Uterus (tissue), 2 donors: ENCODE data around the gene FMN1.

ENCODE experiments used
- CTCF ChIP-seq, 4 experiments: fragments of 200-600 bp in 2 of 4; fragments of 450-650 bp in 2 of 4; sonication (generic) in 2 of 4; IDR thresholded peaks; one replicate each; pipeline ENCODE4 v1.5.1; 2016 to 2019; ENCODE audit warnings: antibody characterized with exemption in 4 of 4, mild to moderate bottlenecking in 2 of 4, moderate library complexity in 1 of 4
- POLR2A ChIP-seq, 2 donors: fragments of 450-650 bp; IDR thresholded peaks; one replicate each; pipeline ENCODE4 v1.6.1; 2016; ENCODE audit warnings: antibody characterized with exemption in 2 of 2, mild to moderate bottlenecking in 1 of 2, moderate library complexity in 1 of 2

DNA sequence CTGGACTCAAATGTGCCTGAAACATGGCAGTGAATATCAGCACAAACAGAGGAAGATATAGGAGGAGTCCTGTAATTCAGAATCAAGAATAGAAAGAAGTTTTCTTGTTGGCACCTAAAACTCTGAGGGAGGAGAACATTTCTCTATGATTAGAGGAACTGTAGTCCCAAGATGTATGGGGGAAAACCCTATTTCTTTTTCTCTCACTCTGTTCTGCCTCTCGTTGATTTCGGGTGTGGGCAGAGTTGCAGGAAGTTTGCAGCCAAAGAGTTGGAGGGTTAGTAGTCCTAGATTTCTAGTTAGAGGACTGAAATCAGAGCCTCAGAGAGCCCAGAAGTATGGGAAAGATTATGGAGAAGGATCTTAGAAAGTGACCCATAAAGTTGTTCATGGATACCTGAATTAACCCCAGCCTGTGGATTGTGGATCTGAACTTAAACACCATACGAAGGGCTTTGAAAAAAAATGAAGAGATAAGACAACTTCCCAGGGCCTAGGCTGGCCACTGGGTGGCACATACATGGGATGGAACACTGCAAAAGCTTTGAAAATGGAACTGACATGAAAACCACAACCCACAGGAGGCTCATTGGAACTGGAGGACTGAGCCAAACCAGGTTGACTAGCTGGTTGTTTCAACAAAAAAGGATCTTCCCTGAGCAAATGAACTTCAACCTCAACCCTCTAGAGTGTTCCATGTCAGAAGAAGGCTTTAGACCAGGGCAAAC, 34.6 kb downstream of the FMN1 start:
- TF ChIP-seq CTCF (IDR thresholded peaks at IDR 0.05): no peak
- TF ChIP-seq POLR2A (IDR thresholded peaks at IDR 0.05): no peak
